HG03135 (cell line): ENCODE measurements around the gene USP17L5.
"Not testable (repeated sequence)": the region's sequence is repeated elsewhere in the genome, so short reads cannot be mapped to it uniquely, and the experiment has no call there.

ENCODE experiments used
- ATAC-seq: cut with Tn5 transposase; IDR thresholded peaks from one replicate; pipeline ENCODE4 v1.9.1; 2021; ENCODE audit warnings: mild to moderate bottlenecking, moderate library complexity; ENCODE audit not compliant: unreplicated experiment

Gene USP17L5, protein sequence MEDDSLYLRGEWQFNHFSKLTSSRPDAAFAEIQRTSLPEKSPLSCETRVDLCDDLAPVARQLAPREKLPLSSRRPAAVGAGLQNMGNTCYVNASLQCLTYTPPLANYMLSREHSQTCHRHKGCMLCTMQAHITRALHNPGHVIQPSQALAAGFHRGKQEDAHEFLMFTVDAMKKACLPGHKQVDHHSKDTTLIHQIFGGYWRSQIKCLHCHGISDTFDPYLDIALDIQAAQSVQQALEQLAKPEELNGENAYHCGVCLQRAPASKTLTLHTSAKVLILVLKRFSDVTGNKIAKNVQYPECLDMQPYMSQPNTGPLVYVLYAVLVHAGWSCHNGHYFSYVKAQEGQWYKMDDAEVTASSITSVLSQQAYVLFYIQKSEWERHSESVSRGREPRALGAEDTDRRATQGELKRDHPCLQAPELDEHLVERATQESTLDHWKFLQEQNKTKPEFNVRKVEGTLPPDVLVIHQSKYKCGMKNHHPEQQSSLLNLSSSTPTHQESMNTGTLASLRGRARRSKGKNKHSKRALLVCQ

DNA sequence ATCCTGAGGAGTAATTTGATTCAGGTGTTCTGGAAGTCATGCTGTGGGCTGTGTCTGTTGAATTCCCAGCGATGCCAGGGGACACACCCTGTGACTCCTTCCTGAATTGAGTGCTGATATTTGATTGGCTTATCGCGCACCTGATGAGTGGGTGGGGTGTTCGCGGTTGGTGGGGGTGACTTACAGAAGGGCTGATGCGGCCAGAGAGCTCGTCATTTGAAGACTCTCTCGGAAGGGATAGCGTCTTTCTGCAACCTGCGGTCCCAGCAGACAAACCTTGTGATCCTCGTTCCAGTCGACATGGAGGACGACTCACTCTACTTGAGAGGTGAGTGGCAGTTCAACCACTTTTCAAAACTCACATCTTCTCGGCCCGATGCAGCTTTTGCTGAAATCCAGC is at the start of gene USP17L5:
TSS of gene USP17L5 (plus strand) at position 301 of the 400 bp plus-strand sequence. CDS start at position 301, 0 bp downstream.
- not testable (repeated sequence) for ATAC-seq

DNA sequence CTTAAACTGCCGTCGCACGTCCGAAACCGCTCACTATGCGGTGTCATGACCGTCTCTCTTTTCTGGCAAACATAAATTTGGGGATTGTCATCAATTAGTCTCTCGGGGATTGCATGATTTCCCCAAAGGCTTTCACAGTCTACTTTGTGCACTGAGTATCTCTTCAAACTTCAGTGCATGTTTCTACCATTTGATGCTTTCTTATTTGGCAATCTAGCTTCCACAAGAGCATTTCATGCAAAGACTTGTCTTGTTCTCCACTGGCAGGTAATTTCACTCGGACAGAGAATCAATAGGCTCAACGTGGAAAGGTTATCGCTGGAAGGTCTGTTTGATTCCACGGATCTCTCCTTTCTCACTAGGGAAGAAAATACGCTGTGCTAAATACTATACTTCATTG is 15.0 kb upstream of the USP17L5 start:
- ATAC-seq: not testable (repeated sequence)

DNA sequence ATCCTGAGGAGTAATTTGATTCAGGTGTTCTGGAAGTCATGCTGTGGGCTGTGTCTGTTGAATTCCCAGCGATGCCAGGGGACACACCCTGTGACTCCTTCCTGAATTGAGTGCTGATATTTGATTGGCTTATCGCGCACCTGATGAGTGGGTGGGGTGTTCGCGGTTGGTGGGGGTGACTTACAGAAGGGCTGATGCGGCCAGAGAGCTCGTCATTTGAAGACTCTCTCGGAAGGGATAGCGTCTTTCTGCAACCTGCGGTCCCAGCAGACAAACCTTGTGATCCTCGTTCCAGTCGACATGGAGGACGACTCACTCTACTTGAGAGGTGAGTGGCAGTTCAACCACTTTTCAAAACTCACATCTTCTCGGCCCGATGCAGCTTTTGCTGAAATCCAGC is 14.3 kb upstream of the USP17L5 start, which contains the start of gene USP17L24:
TSS of gene USP17L24 (plus strand) at position 301 of the 400 bp plus-strand sequence. CDS start at position 301, 0 bp downstream.
- ATAC-seq: not testable (repeated sequence)

DNA sequence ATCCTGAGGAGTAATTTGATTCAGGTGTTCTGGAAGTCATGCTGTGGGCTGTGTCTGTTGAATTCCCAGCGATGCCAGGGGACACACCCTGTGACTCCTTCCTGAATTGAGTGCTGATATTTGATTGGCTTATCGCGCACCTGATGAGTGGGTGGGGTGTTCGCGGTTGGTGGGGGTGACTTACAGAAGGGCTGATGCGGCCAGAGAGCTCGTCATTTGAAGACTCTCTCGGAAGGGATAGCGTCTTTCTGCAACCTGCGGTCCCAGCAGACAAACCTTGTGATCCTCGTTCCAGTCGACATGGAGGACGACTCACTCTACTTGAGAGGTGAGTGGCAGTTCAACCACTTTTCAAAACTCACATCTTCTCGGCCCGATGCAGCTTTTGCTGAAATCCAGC is 9.6 kb upstream of the USP17L5 start, which contains the start of gene USP17L25:
TSS of gene USP17L25 (plus strand) at position 301 of the 400 bp plus-strand sequence. CDS start at position 301, 0 bp downstream.
- not testable (repeated sequence) for ATAC-seq

DNA sequence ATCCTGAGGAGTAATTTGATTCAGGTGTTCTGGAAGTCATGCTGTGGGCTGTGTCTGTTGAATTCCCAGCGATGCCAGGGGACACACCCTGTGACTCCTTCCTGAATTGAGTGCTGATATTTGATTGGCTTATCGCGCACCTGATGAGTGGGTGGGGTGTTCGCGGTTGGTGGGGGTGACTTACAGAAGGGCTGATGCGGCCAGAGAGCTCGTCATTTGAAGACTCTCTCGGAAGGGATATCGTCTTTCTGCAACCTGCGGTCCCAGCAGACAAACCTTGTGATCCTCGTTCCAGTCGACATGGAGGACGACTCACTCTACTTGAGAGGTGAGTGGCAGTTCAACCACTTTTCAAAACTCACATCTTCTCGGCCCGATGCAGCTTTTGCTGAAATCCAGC is 4.8 kb upstream of the USP17L5 start, which contains the start of gene USP17L26:
TSS of gene USP17L26 (plus strand) at position 301 of the 400 bp plus-strand sequence. CDS start at position 301, 0 bp downstream.
- ATAC-seq: not testable (repeated sequence)

DNA sequence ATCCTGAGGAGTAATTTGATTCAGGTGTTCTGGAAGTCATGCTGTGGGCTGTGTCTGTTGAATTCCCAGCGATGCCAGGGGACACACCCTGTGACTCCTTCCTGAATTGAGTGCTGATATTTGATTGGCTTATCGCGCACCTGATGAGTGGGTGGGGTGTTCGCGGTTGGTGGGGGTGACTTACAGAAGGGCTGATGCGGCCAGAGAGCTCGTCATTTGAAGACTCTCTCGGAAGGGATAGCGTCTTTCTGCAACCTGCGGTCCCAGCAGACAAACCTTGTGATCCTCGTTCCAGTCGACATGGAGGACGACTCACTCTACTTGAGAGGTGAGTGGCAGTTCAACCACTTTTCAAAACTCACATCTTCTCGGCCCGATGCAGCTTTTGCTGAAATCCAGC is 4.6 kb downstream of the USP17L5 start, which contains the start of gene USP17L27:
TSS of gene USP17L27 (plus strand) at position 301 of the 400 bp plus-strand sequence. CDS start at position 301, 0 bp downstream.
- ATAC-seq: not testable (repeated sequence)

DNA sequence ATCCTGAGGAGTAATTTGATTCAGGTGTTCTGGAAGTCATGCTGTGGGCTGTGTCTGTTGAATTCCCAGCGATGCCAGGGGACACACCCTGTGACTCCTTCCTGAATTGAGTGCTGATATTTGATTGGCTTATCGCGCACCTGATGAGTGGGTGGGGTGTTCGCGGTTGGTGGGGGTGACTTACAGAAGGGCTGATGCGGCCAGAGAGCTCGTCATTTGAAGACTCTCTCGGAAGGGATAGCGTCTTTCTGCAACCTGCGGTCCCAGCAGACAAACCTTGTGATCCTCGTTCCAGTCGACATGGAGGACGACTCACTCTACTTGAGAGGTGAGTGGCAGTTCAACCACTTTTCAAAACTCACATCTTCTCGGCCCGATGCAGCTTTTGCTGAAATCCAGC is 9.4 kb downstream of the USP17L5 start, which contains the start of gene USP17L28:
TSS of gene USP17L28 (plus strand) at position 301 of the 400 bp plus-strand sequence. CDS start at position 301, 0 bp downstream.
- ATAC-seq: not testable (repeated sequence)

DNA sequence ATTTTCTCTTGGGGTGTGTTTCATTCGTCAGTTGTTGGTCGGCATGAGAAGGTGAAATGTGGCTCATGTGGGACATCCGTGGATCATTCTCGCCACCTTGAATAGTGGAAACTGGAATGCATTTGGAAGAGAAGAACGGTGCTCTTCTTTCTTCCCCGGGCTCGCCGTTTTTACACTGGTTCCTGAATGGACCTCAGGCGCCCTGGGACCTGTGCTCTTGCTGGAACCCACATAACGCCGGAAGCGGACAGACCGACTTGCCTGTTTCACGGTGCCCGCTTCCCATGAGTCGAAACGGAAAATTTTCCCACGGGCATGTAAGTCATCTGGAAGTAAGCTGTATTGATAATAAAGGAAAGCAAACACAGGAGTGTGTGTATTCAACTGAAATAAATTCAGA is 11.7 kb downstream of the USP17L5 start:
- ATAC-seq: not testable (repeated sequence)

DNA sequence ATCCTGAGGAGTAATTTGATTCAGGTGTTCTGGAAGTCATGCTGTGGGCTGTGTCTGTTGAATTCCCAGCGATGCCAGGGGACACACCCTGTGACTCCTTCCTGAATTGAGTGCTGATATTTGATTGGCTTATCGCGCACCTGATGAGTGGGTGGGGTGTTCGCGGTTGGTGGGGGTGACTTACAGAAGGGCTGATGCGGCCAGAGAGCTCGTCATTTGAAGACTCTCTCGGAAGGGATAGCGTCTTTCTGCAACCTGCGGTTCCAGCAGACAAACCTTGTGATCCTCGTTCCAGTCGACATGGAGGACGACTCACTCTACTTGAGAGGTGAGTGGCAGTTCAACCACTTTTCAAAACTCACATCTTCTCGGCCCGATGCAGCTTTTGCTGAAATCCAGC is 14.1 kb downstream of the USP17L5 start, which contains the start of gene USP17L29:
TSS of gene USP17L29 (plus strand) at position 301 of the 400 bp plus-strand sequence. CDS start at position 301, 0 bp downstream.
- not testable (repeated sequence) for ATAC-seq

DNA sequence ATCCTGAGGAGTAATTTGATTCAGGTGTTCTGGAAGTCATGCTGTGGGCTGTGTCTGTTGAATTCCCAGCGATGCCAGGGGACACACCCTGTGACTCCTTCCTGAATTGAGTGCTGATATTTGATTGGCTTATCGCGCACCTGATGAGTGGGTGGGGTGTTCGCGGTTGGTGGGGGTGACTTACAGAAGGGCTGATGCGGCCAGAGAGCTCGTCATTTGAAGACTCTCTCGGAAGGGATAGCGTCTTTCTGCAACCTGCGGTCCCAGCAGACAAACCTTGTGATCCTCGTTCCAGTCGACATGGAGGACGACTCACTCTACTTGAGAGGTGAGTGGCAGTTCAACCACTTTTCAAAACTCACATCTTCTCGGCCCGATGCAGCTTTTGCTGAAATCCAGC is 23.6 kb downstream of the USP17L5 start, which contains the start of gene USP17L30:
TSS of gene USP17L30 (plus strand) at position 301 of the 400 bp plus-strand sequence. CDS start at position 301, 0 bp downstream.
- not testable (repeated sequence) for ATAC-seq

DNA sequence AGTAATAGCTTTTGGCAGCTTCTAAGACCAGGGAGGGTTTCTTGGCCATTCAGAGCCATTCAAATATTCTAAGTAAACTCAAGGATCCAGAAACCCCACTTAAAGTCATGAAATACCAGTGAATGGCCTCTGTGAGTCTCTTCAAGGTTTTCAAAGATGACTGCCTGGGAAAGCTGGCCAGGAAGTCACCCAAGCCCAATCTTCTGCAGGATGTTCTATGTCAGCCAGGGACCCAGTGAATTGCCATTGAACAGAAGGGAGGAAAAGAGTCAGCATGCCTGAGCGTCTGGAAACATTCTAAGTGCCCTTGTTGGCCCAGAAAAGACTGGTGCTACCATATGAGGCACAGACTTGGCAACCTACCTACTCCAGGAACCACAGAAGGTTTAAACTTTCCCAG is 40.7 kb downstream of the USP17L5 start:
- not testable (repeated sequence) for ATAC-seq

DNA sequence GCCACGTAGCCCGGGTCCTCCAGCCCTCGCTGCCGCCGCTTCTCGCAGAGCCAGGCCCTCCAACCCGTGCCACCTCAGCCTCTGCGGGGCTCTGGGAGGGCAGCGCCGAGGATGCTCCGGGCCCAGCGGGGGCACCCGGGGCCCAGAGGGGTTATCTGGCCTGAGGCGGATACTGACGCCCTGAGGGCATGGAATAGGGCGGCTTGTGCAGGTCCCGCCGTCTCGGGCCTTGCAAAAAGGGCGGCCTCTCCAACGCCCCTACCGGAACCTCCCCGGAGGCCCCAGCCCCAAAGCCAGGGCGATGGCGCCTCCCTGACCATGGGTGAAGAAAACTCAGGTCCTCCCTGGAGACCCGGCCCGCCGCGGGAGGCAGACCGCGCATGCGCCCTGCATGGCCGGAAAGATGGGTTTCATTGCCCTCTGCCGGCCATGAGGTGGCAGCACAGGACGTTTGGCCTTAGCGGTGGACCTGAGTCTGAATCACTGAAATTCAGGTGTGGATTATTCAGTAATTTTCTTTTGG is 41.9 kb downstream of the USP17L5 start:
- not testable (repeated sequence) for ATAC-seq

DNA sequence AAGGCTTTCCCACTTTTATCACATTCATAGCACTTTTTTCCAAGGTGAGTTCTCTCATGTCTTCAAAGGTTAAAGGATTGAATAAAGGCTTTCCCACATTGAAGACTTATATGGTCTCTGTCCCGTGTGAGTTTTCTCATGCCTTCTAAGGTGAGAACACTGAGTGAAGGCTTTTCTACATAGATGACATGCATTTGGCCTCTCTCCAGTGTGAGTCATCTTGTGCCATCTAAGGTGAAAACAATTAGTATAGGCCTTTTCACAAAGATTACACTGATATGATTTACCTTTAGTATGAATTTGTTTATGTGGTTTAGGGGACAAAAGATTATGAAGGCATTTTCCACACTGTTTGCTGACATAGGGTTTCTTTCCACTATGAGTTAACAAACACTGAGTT is 44.9 kb downstream of the USP17L5 start:
- no peak for ATAC-seq

DNA sequence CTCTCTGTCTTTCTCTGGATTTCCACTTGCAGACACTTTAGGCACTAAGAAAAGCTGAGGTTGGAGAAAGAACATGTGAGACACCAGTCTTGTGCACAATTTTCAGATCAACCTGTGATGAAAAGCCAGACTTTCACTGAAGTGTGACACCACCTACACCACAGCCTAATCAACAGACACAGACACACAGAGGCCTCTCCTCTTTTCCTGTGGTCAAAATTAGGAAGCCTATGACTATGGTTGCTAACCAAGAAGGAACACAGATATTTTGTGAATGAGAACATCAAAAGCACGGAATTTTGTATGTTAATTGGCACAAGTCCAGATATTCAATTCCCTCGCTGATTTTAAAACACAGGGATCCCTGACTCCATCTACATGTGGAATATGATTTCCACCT is 49.8 kb downstream of the USP17L5 start:
- ATAC-seq: not testable (repeated sequence)
